PC-9 (cell line): Measurements from ENCODE around the gene B3GAT2. TPM values are rescaled to one million over a fixed set of nuclear protein-coding genes. Genes with fewer than 3 reads are reported as not detected.

Experiments used
- BruUV-seq: library from RNA; stranded (reverse); fragments of 400-500 nt; replicated peaks from 2 replicates; lab custom pipeline; 2021; lab: Mats Ljungman, UMichigan
- CTCF ChIA-PET: fragments of 300-600 bp; sonication (Branson Sonifier 250); formaldehyde crosslinking; loops from one replicate; lab custom pipeline; 2022; ENCODE audit warnings: antibody characterized with exemption; lab: Charles Lee
- POLR2A ChIA-PET: fragments of 300-600 bp; sonication (Branson Sonifier 250); formaldehyde crosslinking; loops from one replicate; lab custom pipeline; 2022; ENCODE audit warnings: antibody characterized with exemption; ENCODE audit not compliant: unreplicated experiment; lab: Charles Lee
- DNase-seq, 2 experiments: peaks; one replicate each; pipeline versions ENCODE4 v3.0.0 to v3.0.0-alpha.2; 2015 to 2022; ENCODE audit warnings: mixed read lengths in 1 of 2
- H2AFZ ChIP-seq: fragments of 200-600 bp; sonication (generic); 2 replicates; pipeline ENCODE4 v1.8.1; 2017; ENCODE audit warnings: antibody characterized with exemption
- H3F3A ChIP-seq: fragments of 200-600 bp; sonication (generic); 2 replicates; pipeline ENCODE4 v1.8.1; 2017; ENCODE audit warnings: antibody characterized with exemption, mild to moderate bottlenecking, low read depth; ENCODE audit not compliant: insufficient read depth
- H3K27ac ChIP-seq: fragments of 200-600 bp; sonication (generic); 2 replicates; pipeline ENCODE4 v1.6.1; 2016; ENCODE audit warnings: mixed run types
- H3K27me3 ChIP-seq: fragments of 200-600 bp; sonication (generic); 2 replicates; pipeline ENCODE4 v1.6.1; 2016; ENCODE audit warnings: low read depth, mixed run types; ENCODE audit not compliant: insufficient read depth
- H3K36me3 ChIP-seq: fragments of 200-600 bp; sonication (generic); 2 replicates; pipeline ENCODE4 v1.6.1; 2016; ENCODE audit warnings: low read depth, mixed run types
- H3K4me1 ChIP-seq: fragments of 200-600 bp; sonication (generic); replicated peaks from 2 replicates; pipeline ENCODE4 v1.6.1; 2016; ENCODE audit warnings: mixed run types; ENCODE audit not compliant: insufficient read depth
- H3K4me2 ChIP-seq: fragments of 200-600 bp; sonication (generic); 2 replicates; pipeline ENCODE4 v1.6.1; 2017; ENCODE audit warnings: mixed run types
- H3K4me3 ChIP-seq: fragments of 200-600 bp; sonication (generic); 2 replicates; pipeline ENCODE4 v1.6.1; 2016; ENCODE audit warnings: mixed run types
- H3K79me2 ChIP-seq: fragments of 200-600 bp; sonication (generic); 2 replicates; pipeline ENCODE4 v1.6.1; 2017; ENCODE audit warnings: low read depth, mixed run types
- H3K9me2 ChIP-seq: fragments of 200-600 bp; sonication (generic); 2 replicates; pipeline ENCODE4 v1.8.1; 2017; ENCODE audit warnings: mild to moderate bottlenecking; ENCODE audit not compliant: insufficient read depth
- H3K9me3 ChIP-seq: fragments of 200-600 bp; sonication (generic); 2 replicates; pipeline ENCODE4 v1.8.1; 2016; ENCODE audit warnings: low read depth; ENCODE audit not compliant: insufficient read depth
- H4K20me1 ChIP-seq: fragments of 200-600 bp; sonication (generic); 2 replicates; pipeline ENCODE4 v1.8.1; 2017; ENCODE audit not compliant: insufficient read depth
- CTCF ChIP-seq: fragments of 200-600 bp; sonication (generic); conservative IDR thresholded peaks from 2 replicates; pipeline ENCODE4 v1.6.1; 2017; ENCODE audit warnings: mixed run types, antibody characterized with exemption, mild to moderate bottlenecking, moderate library complexity
- EZH2 ChIP-seq: fragments of 200-600 bp; sonication (generic); IDR thresholded peaks from 2 replicates; pipeline ENCODE4 v1.8.0; 2017; ENCODE audit warnings: antibody characterized with exemption, low read depth
- intact Hi-C: fragments of 100-400 bp; cut with micrococcal nuclease; formaldehyde crosslinking; loops from one replicate; pipeline ENCODE4 v1.10.0; 2022; ENCODE audit not compliant: unreplicated experiment
- total RNA-seq: library from RNA; stranded (reverse); gene quantifications from 2 replicates; pipeline ENCODE4 v1.2.3, GENCODE V29; 2021

B3GAT2 gene
- total RNA-seq, 1 experiment from 2014 or later, result not detected

DNA sequence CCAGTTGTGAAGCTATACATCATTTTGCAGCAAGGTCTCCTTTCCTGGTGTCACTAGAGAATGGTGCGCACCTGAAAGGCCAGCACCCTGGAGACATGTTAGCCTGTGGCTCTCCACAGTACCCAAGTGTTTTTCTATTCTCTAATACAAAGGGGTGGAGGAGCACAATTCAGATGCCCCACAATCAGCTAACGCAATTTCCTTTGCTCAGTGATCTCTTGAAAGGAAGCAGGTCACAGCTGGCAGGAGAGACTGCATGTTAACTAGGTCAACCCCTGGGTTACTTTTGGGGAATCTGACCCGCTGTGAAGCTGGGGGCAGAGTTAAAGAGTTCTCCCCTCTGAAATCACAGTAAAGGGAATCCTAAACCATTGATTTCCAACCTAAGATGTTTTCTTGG is 92.5 kb downstream of the B3GAT2 start:
- Histone ChIP-seq H3K27ac (no peak overlapping the region), H3K9me2 (no peaks in the 10 kb centered on the region), H3K4me3 (no peak overlapping the region), H3K9me3 (no peaks in the 10 kb centered on the region), H2AFZ (no peak overlapping the region), H3K79me2 (no peaks in the 10 kb centered on the region), H3K4me2 (no peak overlapping the region), H3K4me1 (no peaks in the 10 kb centered on the region), H4K20me1 (peaks cover 4% of the 10 kb centered on the region; the same call in 1 of the 2 replicates), H3K36me3 (0 out of 2 replicates have a peak, but pooled peaks cover 7% of the 10 kb centered on the region), H3F3A (no peaks in the 10 kb centered on the region), H3K27me3 (no peaks in the 10 kb centered on the region)
- TF ChIP-seq EZH2 (no peak), CTCF (no peak)
- intact Hi-C loops, result no loop called here
- ChIA-PET CTCF (no interaction called here), POLR2A (no interaction called here)
- BruUV-seq, result no TSS peak
- DNase-seq, result no peak

GRCh38 chr6:70863343-70863742 is 93.5 kb downstream of the B3GAT2 start:
- no peak overlapping the region for H3K4me3 ChIP-seq
- H3K79me2 ChIP-seq, result no peaks in the 10 kb centered on the region
- H3K9me3 ChIP-seq, result no peaks in the 10 kb centered on the region
- no peaks in the 10 kb centered on the region for H3K27me3 ChIP-seq
- H3F3A ChIP-seq, result no peaks in the 10 kb centered on the region
- H4K20me1 ChIP-seq, result peaks cover 4% of the 10 kb centered on the region; the same call in 1 of the 2 replicates
- no peak overlapping the region for H3K27ac ChIP-seq
- no peak overlapping the region for H2AFZ ChIP-seq
- intact Hi-C loops, result no loop called here
- POLR2A ChIA-PET, result no interaction called here
- no peak overlapping the region for H3K4me2 ChIP-seq
- TF ChIP-seq EZH2 (no peak), CTCF (no peak)
- CTCF ChIA-PET, result interaction anchor here (0.6 kb wide), 1 partner anchor 19 kb away, joined by 6 read pairs; no protein-coding TSS in a partner anchor
- no peaks in the 10 kb centered on the region for H3K9me2 ChIP-seq
- no TSS peak for BruUV-seq
- DNase-seq, result no peak
- 0 out of 2 replicates have a peak, but pooled peaks cover 7% of the 10 kb centered on the region for H3K36me3 ChIP-seq
- H3K4me1 ChIP-seq, result no peaks in the 10 kb centered on the region

GRCh38 chr6:70860920-70861319 is 95.9 kb downstream of the B3GAT2 start:
- H3K4me2 ChIP-seq, result no peak overlapping the region
- no TSS peak for BruUV-seq
- intact Hi-C loops, result no loop called here
- peaks cover 4% of the 10 kb centered on the region; the same call in 1 of the 2 replicates for H4K20me1 ChIP-seq
- no peaks in the 10 kb centered on the region for H3F3A ChIP-seq
- no peaks in the 10 kb centered on the region for H3K79me2 ChIP-seq
- ChIA-PET POLR2A (no interaction called here), CTCF (no interaction called here)
- H3K9me3 ChIP-seq, result no peaks in the 10 kb centered on the region
- no peaks in the 10 kb centered on the region for H3K4me1 ChIP-seq
- H3K27me3 ChIP-seq, result no peaks in the 10 kb centered on the region
- no peak overlapping the region for H2AFZ ChIP-seq
- no peaks in the 10 kb centered on the region for H3K9me2 ChIP-seq
- 0 out of 2 replicates have a peak, but pooled peaks cover 7% of the 10 kb centered on the region for H3K36me3 ChIP-seq
- DNase-seq, result no peak
- no peak overlapping the region for H3K4me3 ChIP-seq
- TF ChIP-seq EZH2 (no peak), CTCF (no peak)
- H3K27ac ChIP-seq, result no peak overlapping the region
